Femur (tissue), 1 donor: Measurements from ENCODE around the gene DCLK2.

ENCODE experiments used
- DNase-seq: peaks from one replicate; pipeline ENCODE4 v3.0.0-alpha.2; 2017

The DCLK2 gene

DNA sequence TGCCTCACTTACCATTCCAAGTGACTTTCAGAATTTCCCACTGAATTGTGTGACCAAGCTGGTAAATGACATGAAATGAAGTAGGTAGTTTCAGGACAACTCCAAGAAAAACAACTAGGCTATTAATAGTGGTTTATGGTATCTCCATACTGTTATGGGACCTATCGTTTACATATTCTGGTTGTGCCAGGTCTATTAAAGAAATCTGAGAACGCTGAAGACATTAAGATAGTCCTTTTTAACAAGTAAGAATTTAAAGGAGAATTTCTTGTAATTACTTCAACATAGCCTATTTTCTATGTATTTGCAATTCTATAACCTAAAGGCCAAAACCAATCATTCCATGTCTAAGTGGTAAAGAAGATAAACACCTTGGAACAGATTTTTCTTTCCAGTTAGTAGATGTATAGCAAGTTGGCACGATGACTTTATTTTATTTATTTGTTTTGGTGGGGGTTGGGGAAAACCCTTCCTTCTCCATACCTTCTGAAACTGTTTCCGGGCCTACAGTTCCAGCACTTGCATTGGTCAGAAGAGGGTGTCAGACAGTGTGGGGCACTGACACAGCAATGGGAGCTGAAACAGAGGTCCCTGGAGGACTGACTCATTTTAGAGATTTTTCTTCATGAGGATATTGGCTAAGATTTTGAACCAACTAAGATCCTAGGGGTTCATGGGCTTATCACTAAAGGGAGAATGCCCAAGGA lies 7.6 kb upstream of the DCLK2 start:
- no peak for DNase-seq

DNA sequence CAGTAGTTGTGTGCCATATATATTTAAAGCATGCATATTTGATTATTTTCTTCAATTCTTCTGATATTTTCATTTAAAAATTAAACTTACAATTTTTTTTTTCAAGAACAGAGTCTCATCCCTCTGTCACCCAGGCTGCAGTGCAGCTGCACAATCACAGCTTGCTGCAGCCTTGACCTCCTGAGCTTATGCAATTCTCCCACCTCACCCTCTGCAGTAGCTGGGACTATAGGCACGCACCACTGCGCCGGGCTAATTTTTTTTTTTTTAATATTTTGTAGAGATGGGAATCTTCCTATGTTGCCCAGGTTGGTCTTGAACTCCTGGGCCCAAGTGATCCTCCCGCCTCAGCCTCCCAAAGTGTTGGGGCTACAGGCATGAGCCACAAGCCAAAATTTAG lies 5.8 kb upstream of the DCLK2 start:
- DNase-seq = no peak

GRCh38 chr4:150072906-150073714 lies 5.1 kb upstream of the DCLK2 start:
- no peak for DNase-seq

- DNase-seq = no peak
Measured at GRCh38 chr4:150074064-150074463, 4.2 kb upstream of the DCLK2 start.

GRCh38 chr4:150078579-150079080 lies 385 bp downstream of the DCLK2 start:
- DNase-seq = peak; percentile 75

GRCh38 chr4:150079081-150079581 lies 886 bp downstream of the DCLK2 start:
- peak; percentile 57 for DNase-seq

DNA sequence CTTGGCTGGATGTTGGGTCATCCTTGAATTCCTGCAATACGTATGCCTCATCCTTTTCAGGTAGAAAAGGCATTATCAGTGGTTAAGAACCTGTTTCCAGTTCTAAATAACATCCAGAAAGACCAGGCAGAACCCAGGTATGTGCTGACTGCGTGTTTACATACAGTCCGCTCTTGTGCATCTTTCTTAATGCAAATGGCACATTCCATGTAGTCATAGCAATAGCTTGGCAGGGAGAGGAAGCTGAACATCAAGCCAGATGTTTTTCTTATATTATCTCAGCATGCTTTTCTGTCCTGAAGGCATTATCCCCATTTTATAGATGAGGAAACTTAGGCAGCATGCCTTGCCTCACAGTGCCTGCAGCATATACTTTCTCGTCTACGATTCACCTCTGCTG lies 2.1 kb downstream of the DCLK2 start:
- DNase-seq = no peak

- no peak for DNase-seq
Measured at GRCh38 chr4:150080875-150081274, 2.6 kb downstream of the DCLK2 start.

DNA sequence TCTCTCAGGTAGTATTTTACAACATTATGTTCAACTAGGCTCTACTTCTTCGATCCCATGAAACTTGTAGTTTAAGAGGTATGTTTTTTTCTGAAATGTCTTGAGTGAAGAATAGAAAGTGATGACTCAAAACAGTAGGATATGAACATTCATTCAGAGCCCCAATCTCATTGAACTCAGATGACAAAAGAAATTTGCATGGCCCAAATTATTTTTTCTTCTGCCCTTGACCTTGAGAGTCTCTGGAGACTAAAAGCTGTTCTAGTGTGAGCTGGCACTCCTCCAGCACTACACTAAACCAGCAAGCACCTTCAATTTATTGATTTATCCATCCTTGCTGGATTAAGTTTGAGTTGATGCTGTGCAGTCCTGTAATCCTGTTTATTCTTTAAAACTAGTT lies 4.0 kb downstream of the DCLK2 start:
- no peak for DNase-seq

GRCh38 chr4:150087006-150087405 lies 8.8 kb downstream of the DCLK2 start:
- no peak for DNase-seq

DNA sequence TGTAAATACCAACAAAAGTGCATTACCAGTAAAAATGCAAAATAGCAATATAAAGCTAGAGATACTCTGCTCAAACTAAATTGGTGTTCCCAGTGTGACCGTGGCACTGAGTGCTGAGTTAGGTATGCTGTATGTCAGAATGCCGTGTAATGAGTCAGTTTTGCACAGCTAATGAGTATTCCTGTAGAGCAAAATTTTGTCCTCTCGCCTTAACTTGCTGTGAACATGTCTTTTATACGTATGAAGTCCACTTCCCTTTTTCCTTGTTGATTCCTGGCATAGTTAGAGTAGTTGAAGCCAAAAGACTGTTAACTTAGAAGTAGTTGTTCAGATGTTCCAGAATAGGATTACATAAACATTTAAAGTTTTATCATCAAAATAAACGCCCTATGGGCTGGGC lies 11.5 kb downstream of the DCLK2 start:
- DNase-seq = no peak

- DNase-seq = no peak
Measured at GRCh38 chr4:150090836-150091235, 12.6 kb downstream of the DCLK2 start.

DNA sequence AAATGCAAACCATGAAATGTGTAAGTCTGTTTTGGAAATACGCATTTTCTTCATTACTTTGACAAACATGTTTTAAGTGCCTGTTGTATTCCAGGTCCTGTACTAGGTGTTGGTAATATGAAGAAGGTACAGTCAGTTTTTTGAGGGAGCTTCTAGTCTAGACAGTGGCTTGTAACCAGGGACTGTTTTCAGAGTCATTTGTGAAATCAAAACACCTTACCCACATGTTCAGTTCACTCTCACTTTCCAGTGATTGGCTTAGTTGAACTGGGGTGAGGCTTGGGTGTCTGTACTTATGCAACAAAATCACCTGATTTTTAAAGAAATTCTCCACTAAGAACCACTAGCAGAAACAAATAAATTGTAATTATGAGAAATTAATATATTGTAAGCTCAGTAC lies 16.4 kb downstream of the DCLK2 start:
- DNase-seq = no peak

GRCh38 chr4:150096625-150097024 lies 18.4 kb downstream of the DCLK2 start:
- DNase-seq = no peak

DNA sequence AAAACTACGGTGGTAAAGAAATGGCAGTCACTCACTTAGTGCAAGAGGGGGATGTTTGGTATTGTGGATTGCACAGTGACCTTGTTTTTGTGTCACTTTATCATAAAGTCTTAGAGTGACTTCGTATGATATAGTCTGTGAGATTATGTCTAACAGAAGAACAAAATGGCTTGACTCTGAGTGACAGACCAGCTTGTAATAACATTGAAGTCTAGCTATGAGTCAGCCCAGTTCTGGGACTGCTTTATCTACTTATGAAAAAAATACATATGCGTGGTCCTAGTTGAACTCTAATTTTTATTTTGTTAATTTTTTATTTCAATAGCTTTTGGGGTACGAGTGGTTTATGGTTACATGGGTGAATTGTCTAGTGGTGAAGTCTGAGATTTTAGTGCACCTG lies 20.0 kb downstream of the DCLK2 start:
- DNase-seq = no peak

GRCh38 chr4:150104404-150105027 lies 26.3 kb downstream of the DCLK2 start:
- DNase-seq = no peak

DNA sequence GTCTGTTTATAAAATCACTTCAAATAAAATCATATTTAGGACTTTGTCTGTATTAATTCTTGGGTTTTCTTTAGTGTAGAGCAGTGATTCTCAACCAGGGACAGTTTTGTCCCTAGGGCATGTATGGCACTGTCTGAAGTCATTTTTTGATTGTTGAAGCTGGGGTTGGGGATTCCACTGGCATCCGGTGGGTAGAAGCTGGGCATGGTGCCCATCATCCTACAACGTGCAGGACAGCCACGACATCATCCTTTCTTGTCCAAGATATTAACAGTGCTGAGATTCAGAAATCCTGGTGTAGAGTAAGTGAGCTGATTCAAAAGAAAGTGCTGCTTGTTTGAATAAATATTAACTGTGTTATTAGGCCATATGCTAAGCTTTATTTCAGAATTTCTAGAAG lies 28.6 kb downstream of the DCLK2 start:
- no peak for DNase-seq

DNA sequence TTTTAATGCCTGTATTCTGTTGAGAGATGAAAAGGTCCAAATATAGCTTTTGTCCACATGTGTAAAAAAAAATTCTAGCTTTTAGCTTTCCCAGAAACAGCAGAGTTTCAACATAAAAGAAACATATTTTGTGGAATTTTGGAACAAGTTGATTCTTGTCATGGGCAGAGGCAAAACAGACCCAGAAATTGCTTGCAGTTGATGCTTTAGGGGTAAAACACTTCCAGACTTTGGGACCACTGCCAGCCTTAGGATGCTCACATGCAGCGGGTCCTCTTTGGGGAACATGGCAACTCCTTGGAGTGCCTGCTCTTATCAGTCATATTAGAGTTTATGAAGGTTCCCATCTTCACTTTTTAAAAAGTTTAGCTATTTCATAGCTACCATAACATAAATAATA lies 30.4 kb downstream of the DCLK2 start:
- DNase-seq = no peak

- no peak for DNase-seq
Measured at GRCh38 chr4:150114641-150115040, 36.4 kb downstream of the DCLK2 start.

- DNase-seq = no peak
Measured at GRCh38 chr4:150115851-150116250, 37.6 kb downstream of the DCLK2 start.

DNA sequence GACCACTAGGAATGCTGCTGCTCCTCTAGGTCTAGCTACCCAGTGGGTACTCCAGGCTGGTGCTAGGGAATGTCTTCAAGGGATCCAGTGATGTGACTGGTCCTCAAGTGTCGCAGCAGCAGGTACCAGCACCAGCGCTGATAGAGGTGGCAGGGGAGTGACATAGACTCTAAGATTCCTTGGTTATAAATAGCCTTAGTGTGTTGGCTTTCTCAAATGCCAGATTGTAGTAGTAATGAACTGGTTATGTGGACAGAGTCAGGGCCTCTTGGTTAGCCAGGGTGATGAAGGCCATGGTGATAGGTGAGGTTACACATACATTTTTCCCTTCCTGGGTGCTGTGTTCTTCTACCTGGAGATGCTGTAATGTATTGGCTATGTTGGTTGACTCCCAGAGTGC lies 38.3 kb downstream of the DCLK2 start:
- DNase-seq = no peak

GRCh38 chr4:150117094-150117493 lies 38.8 kb downstream of the DCLK2 start:
- peak; percentile 76 for DNase-seq

GRCh38 chr4:150117629-150118028 lies 39.4 kb downstream of the DCLK2 start:
- no peak for DNase-seq

DNA sequence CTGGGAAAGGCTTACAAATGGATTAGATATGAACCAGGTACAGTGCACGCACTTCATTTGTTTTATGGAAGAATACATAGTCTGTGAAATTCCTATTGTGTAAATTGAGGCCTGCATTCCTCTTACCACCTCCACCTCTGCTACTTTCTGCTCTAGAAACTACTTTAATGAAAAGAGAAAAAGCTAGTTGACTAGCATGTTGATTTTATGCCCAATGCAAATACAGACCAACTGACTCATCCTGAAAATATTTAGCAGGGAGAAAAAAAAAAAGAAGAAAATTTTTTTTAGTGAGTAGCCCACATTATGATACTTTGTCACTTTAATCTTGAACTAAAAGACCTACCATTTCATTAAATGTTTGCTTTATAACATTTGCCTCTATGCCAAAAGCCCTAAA lies 41.2 kb downstream of the DCLK2 start:
- no peak for DNase-seq
